ENCODE data around the gene TMEM252.

Gene TMEM252

DNA sequence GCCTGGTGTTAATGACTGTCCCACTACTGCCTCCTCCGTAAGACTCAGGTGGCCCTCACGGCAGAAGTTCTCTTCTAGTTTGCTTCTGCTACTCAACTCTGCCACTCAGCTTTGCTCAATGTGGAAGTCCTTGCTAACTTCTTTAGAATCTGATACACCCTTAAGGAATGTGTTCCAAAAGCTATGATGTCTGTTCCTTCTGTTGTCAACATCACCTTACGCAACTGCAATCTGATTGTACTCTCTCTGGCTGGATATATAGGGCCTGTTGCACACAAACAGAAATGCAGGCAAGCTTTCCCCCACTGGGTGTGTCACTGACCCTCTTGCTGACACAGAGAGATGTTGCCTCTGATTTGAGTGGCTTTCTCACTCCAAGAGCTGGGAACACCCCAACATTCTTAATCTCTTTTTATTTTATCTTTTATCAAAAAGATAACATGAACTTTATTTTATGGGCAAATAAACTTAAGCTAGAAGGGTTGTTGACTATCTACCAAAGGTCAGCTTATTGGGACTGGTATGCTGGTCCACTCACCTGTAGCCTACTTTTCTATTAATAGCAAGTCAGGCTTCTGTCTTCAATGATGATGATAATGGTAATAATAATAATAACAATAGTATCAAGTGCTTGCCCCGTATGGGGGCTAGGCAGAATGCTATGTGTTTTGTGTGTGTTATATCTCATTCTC, 25.2 kb downstream of the TMEM252 start:
- H3K27me3 ChIP-seq (ENCODE audit: control insufficient read depth, insufficient read depth, low read length), result peaks cover 40% of the 10 kb centered on the region
- H3K4me1 ChIP-seq (ENCODE audit: control insufficient read depth, insufficient read depth, low read length), result peaks cover 4% of the 10 kb centered on the region
- no peak overlapping the region for H3K27ac ChIP-seq (ENCODE audit: low read length)
- no CpG with 5 or more reads among the region's 4 CpGs for WGBS (ENCODE audit: insufficient coverage, insufficient read length)
- DNase-seq (ENCODE audit: low read depth, low spot score), result no peak
- no peak overlapping the region for H3K4me3 ChIP-seq (ENCODE audit: low read length)
- H3K36me3 ChIP-seq (ENCODE audit: control insufficient read depth, insufficient read depth, low read length), result no peaks in the 10 kb centered on the region
- peaks cover 1% of the 10 kb centered on the region; the same call in 1 of the 2 replicates for H3K9me3 ChIP-seq (ENCODE audit: control insufficient read depth, insufficient read depth, low read length)

DNA sequence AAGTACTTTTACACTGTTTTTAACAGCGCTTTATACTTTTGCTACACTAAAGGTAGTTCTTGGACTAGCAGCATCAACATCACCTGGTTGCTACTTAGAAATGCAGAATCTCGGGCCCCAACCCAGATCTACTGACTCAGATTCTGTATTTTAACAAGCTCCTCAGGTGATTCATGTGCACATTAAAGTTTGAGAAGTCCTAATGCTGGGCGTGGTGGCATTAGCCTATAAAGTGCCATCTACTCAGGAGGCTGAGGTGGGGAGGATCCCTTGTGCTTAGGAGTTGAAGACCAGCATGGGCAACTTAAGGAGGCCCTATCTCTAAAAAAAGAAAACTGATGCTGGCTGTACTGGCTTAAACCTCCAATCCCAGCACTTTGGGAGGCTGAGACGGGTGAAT, 26.7 kb downstream of the TMEM252 start:
- Histone ChIP-seq H3K9me3 (ENCODE audit: control insufficient read depth, insufficient read depth, low read length) (peaks cover 1% of the 10 kb centered on the region; the same call in 1 of the 2 replicates), H3K27ac (ENCODE audit: low read length) (no peak overlapping the region), H3K4me3 (ENCODE audit: low read length) (no peak overlapping the region), H3K4me1 (ENCODE audit: control insufficient read depth, insufficient read depth, low read length) (peaks cover 4% of the 10 kb centered on the region), H3K36me3 (ENCODE audit: control insufficient read depth, insufficient read depth, low read length) (no peaks in the 10 kb centered on the region), H3K27me3 (ENCODE audit: control insufficient read depth, insufficient read depth, low read length) (peaks cover 48% of the 10 kb centered on the region)
- no CpG with 5 or more reads among the region's 4 CpGs for WGBS (ENCODE audit: insufficient coverage, insufficient read length)
- no peak for DNase-seq (ENCODE audit: low read depth, low spot score)

DNA sequence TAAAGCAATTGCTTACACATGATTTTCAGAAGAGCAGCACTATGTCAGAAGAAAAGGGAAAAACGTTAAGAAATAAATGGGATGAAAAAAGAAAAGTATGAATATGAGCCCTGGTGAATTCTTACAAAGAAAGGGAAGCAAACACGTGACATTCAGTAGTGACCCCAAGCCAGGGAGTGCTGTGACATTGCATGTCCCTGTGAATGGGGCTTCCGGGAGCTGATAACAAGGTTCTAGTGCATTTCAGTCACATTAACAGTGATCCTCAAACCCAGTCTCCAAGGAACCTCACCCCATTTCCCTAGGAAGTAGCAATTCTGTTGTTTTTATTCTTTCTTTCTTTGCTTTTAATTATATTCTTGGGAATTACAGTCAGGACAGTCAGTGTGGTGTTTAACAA, 27.3 kb downstream of the TMEM252 start:
- Histone ChIP-seq H3K4me3 (ENCODE audit: low read length) (no peak overlapping the region), H3K27ac (ENCODE audit: low read length) (no peak overlapping the region), H3K4me1 (ENCODE audit: control insufficient read depth, insufficient read depth, low read length) (peaks cover 4% of the 10 kb centered on the region), H3K36me3 (ENCODE audit: control insufficient read depth, insufficient read depth, low read length) (no peaks in the 10 kb centered on the region), H3K9me3 (ENCODE audit: control insufficient read depth, insufficient read depth, low read length) (peaks cover 1% of the 10 kb centered on the region; the same call in 1 of the 2 replicates), H3K27me3 (ENCODE audit: control insufficient read depth, insufficient read depth, low read length) (peaks cover 54% of the 10 kb centered on the region)
- no peak for DNase-seq (ENCODE audit: low read depth, low spot score)
- no CpG with 5 or more reads among the region's 3 CpGs for WGBS (ENCODE audit: insufficient coverage, insufficient read length)

DNA sequence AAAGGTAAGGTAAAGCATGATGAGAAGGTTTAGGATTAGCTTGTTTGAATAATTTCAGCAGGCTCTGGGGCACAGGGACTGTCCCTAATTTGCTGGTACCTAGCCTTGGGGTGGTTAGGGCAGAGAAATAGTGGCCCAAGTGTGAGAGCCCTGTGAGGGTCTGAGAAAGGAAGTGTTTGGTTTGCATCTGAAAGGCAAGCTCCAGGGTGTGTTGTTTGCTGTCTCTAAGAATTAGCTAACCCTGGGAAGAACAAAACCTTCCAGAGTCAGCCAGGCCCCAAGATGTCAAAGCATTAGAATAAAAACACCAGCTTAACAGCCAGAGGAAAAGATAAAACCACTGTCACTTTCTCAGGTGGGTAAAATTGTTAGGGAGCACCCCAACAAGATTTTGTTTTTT, 31.0 kb downstream of the TMEM252 start:
- H3K27me3 ChIP-seq (ENCODE audit: control insufficient read depth, insufficient read depth, low read length), result peaks cover 64% of the 10 kb centered on the region
- peak; percentile 22 for DNase-seq (ENCODE audit: low read depth, low spot score)
- no peak overlapping the region for H3K27ac ChIP-seq (ENCODE audit: low read length)

DNA sequence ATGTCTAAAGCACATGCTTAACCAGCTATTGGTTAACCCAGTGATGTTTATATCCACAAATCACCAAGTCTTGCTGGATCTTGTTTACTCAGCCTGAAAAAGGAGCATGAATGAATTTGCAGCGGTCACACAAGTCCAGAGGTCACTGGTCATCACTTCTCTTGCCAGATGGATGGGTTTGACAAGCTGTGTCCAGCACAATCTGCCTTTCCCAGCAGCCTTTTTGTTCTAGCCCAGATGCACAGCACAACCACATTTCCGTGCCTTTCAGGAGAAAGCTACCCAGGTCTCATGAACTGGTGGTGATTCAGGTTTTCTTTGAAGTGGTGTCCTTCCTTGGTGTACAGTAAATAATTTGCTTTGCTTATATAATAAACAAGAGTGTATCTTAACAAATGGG, 32.1 kb downstream of the TMEM252 start:
- H3K9me3 ChIP-seq (ENCODE audit: control insufficient read depth, insufficient read depth, low read length), result no peaks in the 10 kb centered on the region; the same call in 1 of the 2 replicates
- H3K27ac ChIP-seq (ENCODE audit: low read length), result no peak overlapping the region
- no peaks in the 10 kb centered on the region for H3K4me1 ChIP-seq (ENCODE audit: control insufficient read depth, insufficient read depth, low read length)
- WGBS (ENCODE audit: insufficient coverage, insufficient read length), result no CpG with 5 or more reads among the region's 2 CpGs
- peaks cover 60% of the 10 kb centered on the region for H3K27me3 ChIP-seq (ENCODE audit: control insufficient read depth, insufficient read depth, low read length)
- DNase-seq (ENCODE audit: low read depth, low spot score), result no peak
- no peaks in the 10 kb centered on the region for H3K36me3 ChIP-seq (ENCODE audit: control insufficient read depth, insufficient read depth, low read length)
- H3K4me3 ChIP-seq (ENCODE audit: low read length), result no peak overlapping the region

More for the DNA sequence above, 31.0 kb downstream of the TMEM252 start:
- no peak overlapping the region for H3K4me3 ChIP-seq (ENCODE audit: low read length)
- H3K4me1 ChIP-seq (ENCODE audit: control insufficient read depth, insufficient read depth, low read length), result no peaks in the 10 kb centered on the region
- H3K36me3 ChIP-seq (ENCODE audit: control insufficient read depth, insufficient read depth, low read length), result no peaks in the 10 kb centered on the region
- no peaks in the 10 kb centered on the region; the same call in 1 of the 2 replicates for H3K9me3 ChIP-seq (ENCODE audit: control insufficient read depth, insufficient read depth, low read length)

DNA sequence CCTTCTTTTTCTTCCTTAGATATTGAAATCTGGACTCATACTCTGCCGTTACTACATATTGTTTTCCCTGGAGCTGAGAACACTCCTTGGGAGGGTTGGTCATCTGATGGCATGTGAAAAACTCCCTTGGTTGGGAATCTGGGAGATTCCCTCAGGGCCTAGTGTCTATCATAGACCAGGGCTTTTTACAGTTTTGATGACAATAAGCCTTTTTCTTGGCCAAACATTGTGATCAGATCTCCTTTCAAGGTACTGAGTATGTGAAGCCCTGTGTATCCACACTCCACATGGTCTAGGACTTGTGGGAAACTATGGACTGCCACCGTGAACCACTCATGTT, 32.9 kb downstream of the TMEM252 start:
- no peak overlapping the region for H3K27ac ChIP-seq (ENCODE audit: low read length)
- H3K4me3 ChIP-seq (ENCODE audit: low read length), result no peak overlapping the region
- no peaks in the 10 kb centered on the region; the same call in 1 of the 2 replicates for H3K9me3 ChIP-seq (ENCODE audit: control insufficient read depth, insufficient read depth, low read length)
- no peaks in the 10 kb centered on the region for H3K36me3 ChIP-seq (ENCODE audit: control insufficient read depth, insufficient read depth, low read length)
- no peak for DNase-seq (ENCODE audit: low read depth, low spot score)
- H3K4me1 ChIP-seq (ENCODE audit: control insufficient read depth, insufficient read depth, low read length), result no peaks in the 10 kb centered on the region
- no CpG with 5 or more reads among the region's 2 CpGs for WGBS (ENCODE audit: insufficient coverage, insufficient read length)
- H3K27me3 ChIP-seq (ENCODE audit: control insufficient read depth, insufficient read depth, low read length), result peaks cover 61% of the 10 kb centered on the region

DNA sequence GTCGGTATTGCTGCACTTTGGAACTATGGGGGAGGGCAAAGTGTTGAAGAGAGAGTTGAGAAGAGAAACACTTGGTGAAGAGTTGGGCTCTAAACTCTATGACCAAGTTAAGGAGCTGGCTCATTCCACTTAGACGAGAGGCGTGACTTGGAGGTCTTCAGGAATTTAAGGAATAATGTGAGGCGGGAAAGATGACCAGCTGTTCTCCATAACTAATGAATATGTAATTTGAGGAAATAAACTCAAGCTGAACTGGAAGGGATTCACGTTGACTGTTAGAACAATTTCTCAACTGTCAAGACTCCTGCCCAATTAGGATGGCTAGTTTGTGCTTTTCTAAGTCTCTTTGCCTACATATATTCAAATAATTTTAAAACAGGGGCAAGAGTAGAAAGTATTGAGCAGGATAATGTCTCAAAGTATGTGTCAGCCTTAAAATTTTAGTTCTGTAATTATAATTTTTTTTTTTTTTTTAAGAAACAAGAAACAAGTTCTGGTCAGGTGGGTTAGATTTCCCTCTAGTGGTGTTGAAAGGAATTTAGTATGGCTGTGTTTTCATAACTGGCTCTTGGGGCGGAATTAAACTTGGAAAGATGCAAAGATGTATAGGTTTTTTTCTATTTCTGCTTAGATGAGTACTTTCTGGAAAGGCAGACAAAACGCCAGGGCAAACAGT, 33.4 kb downstream of the TMEM252 start:
- DNase-seq (ENCODE audit: low read depth, low spot score), result no peak
- Histone ChIP-seq H3K4me1 (ENCODE audit: control insufficient read depth, insufficient read depth, low read length) (no peaks in the 10 kb centered on the region), H3K4me3 (ENCODE audit: low read length) (no peak overlapping the region), H3K27me3 (ENCODE audit: control insufficient read depth, insufficient read depth, low read length) (peaks cover 56% of the 10 kb centered on the region), H3K27ac (ENCODE audit: low read length) (no peak overlapping the region), H3K9me3 (ENCODE audit: control insufficient read depth, insufficient read depth, low read length) (no peaks in the 10 kb centered on the region; the same call in 1 of the 2 replicates), H3K36me3 (ENCODE audit: control insufficient read depth, insufficient read depth, low read length) (no peaks in the 10 kb centered on the region)
- WGBS (ENCODE audit: insufficient coverage, insufficient read length), result no CpG with 5 or more reads among the region's 7 CpGs

DNA sequence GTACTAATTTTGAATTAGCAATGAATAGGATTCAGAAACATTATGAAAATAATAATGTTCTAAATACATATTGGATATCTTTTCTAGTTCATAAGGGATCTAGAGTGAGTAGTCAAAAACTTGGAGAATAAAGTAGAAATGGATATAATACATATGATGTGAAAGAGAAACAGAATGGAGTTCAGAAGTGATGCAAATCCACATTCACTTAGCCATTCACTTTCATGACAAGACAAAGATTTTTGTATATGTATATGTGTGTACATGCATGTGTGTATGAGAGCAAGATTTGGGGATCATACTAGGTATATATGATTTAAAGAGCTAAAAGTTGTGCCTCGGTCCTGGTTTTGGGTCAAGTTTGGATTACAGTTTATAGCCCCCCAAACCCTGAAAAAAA, 34.1 kb downstream of the TMEM252 start:
- H3K4me1 ChIP-seq (ENCODE audit: control insufficient read depth, insufficient read depth, low read length), result no peaks in the 10 kb centered on the region
- no peak overlapping the region for H3K4me3 ChIP-seq (ENCODE audit: low read length)
- H3K9me3 ChIP-seq (ENCODE audit: control insufficient read depth, insufficient read depth, low read length), result no peaks in the 10 kb centered on the region; the same call in 1 of the 2 replicates
- H3K27ac ChIP-seq (ENCODE audit: low read length), result no peak overlapping the region
- peaks cover 49% of the 10 kb centered on the region for H3K27me3 ChIP-seq (ENCODE audit: control insufficient read depth, insufficient read depth, low read length)
- DNase-seq (ENCODE audit: low read depth, low spot score), result no peak
- WGBS (ENCODE audit: insufficient coverage, insufficient read length), result no CpG with 5 or more reads among the region's 1 CpG
- H3K36me3 ChIP-seq (ENCODE audit: control insufficient read depth, insufficient read depth, low read length), result no peaks in the 10 kb centered on the region

DNA sequence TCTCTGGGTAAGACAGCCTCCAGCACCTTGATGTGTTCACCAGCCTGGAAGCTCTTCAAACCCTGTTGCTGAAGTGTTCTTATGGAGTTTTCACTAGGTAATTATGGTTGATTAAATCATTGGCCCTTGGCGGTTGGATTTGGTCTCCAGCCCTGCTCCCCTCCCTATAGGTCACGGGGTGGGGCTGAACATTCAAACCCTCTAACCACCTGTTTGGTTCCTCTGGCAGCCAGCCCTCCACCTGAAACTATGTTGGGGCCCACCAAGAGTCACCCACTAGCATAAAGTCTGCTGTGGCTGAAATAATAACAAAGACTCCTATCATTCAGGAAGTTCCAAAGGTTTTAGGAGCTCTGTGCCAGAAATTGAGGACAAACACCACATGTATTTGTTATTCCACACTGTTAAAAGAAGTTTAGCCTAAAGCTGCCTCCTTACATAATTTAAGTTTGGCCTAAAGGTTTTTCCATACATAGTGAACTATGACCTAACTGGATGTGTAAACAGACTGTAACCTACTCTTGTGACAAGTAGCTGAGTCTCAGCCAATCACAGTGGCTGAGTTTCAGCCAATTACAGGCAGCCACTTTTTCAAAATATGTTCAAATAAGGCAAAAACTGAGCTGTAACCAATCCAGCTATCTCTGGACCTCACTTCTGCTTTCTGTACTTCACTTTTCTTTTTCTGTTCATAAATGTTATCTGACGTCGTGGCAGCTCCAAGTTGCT, 34.8 kb downstream of the TMEM252 start:
- DNase-seq (ENCODE audit: low read depth, low spot score), result no peak
- WGBS (ENCODE audit: insufficient coverage, insufficient read length), result no CpG with 5 or more reads among the region's 4 CpGs
- no peaks in the 10 kb centered on the region; the same call in 1 of the 2 replicates for H3K9me3 ChIP-seq (ENCODE audit: control insufficient read depth, insufficient read depth, low read length)
- no peaks in the 10 kb centered on the region for H3K36me3 ChIP-seq (ENCODE audit: control insufficient read depth, insufficient read depth, low read length)
- no peak overlapping the region for H3K4me3 ChIP-seq (ENCODE audit: low read length)
- no peaks in the 10 kb centered on the region for H3K4me1 ChIP-seq (ENCODE audit: control insufficient read depth, insufficient read depth, low read length)
- no peak overlapping the region for H3K27ac ChIP-seq (ENCODE audit: low read length)
- H3K27me3 ChIP-seq (ENCODE audit: control insufficient read depth, insufficient read depth, low read length), result peaks cover 45% of the 10 kb centered on the region

DNA sequence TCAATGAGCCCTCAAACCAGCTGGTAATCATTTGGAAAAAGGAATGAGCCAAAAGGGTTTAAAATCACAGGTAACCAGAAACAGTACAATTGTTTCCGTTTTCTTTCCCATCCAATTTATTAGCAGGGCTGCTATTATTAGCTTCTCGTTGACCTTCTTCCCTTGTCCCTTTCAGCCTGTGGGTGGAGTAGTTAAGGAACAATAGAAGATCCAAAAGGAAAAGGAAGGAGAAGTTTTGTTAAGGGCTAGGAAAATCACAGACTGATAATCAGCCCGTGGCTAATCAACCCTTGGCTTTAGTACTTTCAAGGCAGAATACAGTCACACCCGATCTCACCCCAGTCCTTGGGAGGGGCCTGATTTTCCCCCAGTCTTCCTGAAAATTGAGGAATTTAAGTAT, 38.4 kb downstream of the TMEM252 start:
- H3K27me3 ChIP-seq (ENCODE audit: control insufficient read depth, insufficient read depth, low read length), result peaks cover 20% of the 10 kb centered on the region

More for the DNA sequence above, 38.4 kb downstream of the TMEM252 start:
- WGBS (ENCODE audit: insufficient coverage, insufficient read length), result no CpG with 5 or more reads among the region's 4 CpGs
- no peaks in the 10 kb centered on the region for H3K36me3 ChIP-seq (ENCODE audit: control insufficient read depth, insufficient read depth, low read length)
- H3K27ac ChIP-seq (ENCODE audit: low read length), result no peak overlapping the region
- no peaks in the 10 kb centered on the region; the same call in 1 of the 2 replicates for H3K9me3 ChIP-seq (ENCODE audit: control insufficient read depth, insufficient read depth, low read length)
- no peak overlapping the region for H3K4me3 ChIP-seq (ENCODE audit: low read length)
- no peak for DNase-seq (ENCODE audit: low read depth, low spot score)
- no peaks in the 10 kb centered on the region for H3K4me1 ChIP-seq (ENCODE audit: control insufficient read depth, insufficient read depth, low read length)
